Heart right ventricle (tissue), 16 donors: ENCODE results near the gene PUM1. TPM values are rescaled to one million over a fixed set of nuclear protein-coding genes. Genes with fewer than 3 reads are reported as not detected.
A peak's percentile ranks its signal among the peaks of the same experiment; 100 is the strongest.

Source experiments
- ATAC-seq, 8 donors: fragments of 200-7000 bp; cut with Tn5 transposase; one replicate each; pipeline ENCODE4 v1.9.1; 2020; ENCODE audit warnings: mild to moderate bottlenecking in 8 of 8, moderate library complexity in 8 of 8, moderate number of reproducible peaks in 1 of 8
- DNase-seq, 2 donors: peaks; one replicate each; pipeline ENCODE4 v3.0.0-alpha.2; 2020
- H3K27ac ChIP-seq, 10 donors: fragments of 200-600 bp; sonication (generic) in 2 of 10; one replicate each; pipeline versions ENCODE4 v1.5.0 to v1.8.0; 2020 to 2022; ENCODE audit warnings: mild to moderate bottlenecking in 3 of 10
- H3K27me3 ChIP-seq, 7 donors: fragments of 200-600 bp; one replicate each; pipeline ENCODE4 v1.8.0; 2021 to 2022; ENCODE audit warnings: mild to moderate bottlenecking in 2 of 7
- H3K36me3 ChIP-seq, 9 donors: fragments of 200-600 bp; sonication (generic) in 1 of 9; one replicate each; pipeline versions ENCODE4 v1.5.0 to v1.8.0; 2020 to 2022; ENCODE audit warnings: mild to moderate bottlenecking in 2 of 9
- H3K4me1 ChIP-seq, 9 donors: fragments of 200-600 bp; sonication (generic) in 1 of 9; one replicate each; pipeline versions ENCODE4 v1.5.0 to v1.8.0; 2020 to 2022; ENCODE audit warnings: mild to moderate bottlenecking in 4 of 9
- H3K4me3 ChIP-seq, 10 donors: fragments of 200-600 bp; sonication (generic) in 2 of 10; one replicate each; pipeline versions ENCODE4 v1.5.0 to v1.8.0; 2020 to 2022; ENCODE audit warnings: mild to moderate bottlenecking in 7 of 10, moderate library complexity in 2 of 10
- H3K9me3 ChIP-seq, 11 donors: fragments of 200-600 bp in 10 of 11; sonication (generic) in 2 of 11; one replicate each; pipeline versions ENCODE4 v1.5.0 to v1.8.0; 2013 to 2022; ENCODE audit warnings: mild to moderate bottlenecking in 2 of 11, control low read depth in 1 of 11, moderate library complexity in 1 of 11
- CTCF ChIP-seq, 9 donors: fragments of 200-600 bp; sonication (generic) in 2 of 9; IDR thresholded peaks; one replicate each; pipeline versions ENCODE4 v1.5.0 to v1.8.0; 2021 to 2022; ENCODE audit warnings: antibody characterized with exemption in 9 of 9, mild to moderate bottlenecking in 5 of 9, moderate library complexity in 1 of 9
- WGBS, 2 donors: extraction: QIAGEN DNeasy Blood & Tissue Kit; methylation state at CpG; one replicate each; pipeline ENCODE4 v1.1.7; 2013; ENCODE audit warnings: inconsistent platforms in 1 of 2; 5-methylcytosine and 5-hydroxymethylcytosine counted together
- intact Hi-C, 10 donors: fragments of 100-400 bp; cut with DNase I; formaldehyde crosslinking; loops; one replicate each; pipeline versions ENCODE4 v1.11.1 to v1.14.2; 2022
- polyA plus RNA-seq, 2 donors: library from polyadenylated mRNA; stranded (reverse); fragments of 200-250 nt; gene quantifications; one replicate each; pipeline ENCODE4 v1.2.3, GENCODE V29; 2013
- total RNA-seq, 10 donors: library from RNA; stranded (reverse); fragmentation: NEBNext Ultra II Directional in 3 of 10; extraction: Animal tissue kit (Norgen Biotek cat#: 25700) in 3 of 10; gene quantifications; one replicate each; pipeline versions ENCODE4 v1.2.1 to v1.2.4, GENCODE V29; 2021 to 2023
- donor health status: Arrhythmogenic right ventricular cardiomyopathy.
- donor health status: ischemic (EF 13 %, LVEDD 7.1; RV severe dilation, severe dysfunction).
- donor health status: healthy with polysubstance abuse.
- donor health status: DM: no; HTN: yes; CAD: no.
- donor health status: DM: no; HTN: no; CAD: no.
- donor health status: ischemic (EF 25% LVEDD 6.9; RV normal size, moderate dysfunction).
- donor health status: ischemic (EF 25% LVEDD 5.7; RV mildly dilated, moderate dysfunction).
- donor health status: healthy.
- donor health status: DM: yes; HTN: yes; CAD: no.
- donor health status: Ischemic cardiomyopathy.
- donor health status: ischemic (EF 35%, LVEDD 5.7; RV mildly dilated, moderate dysfunction).
- donor health status: nonischemic (EF 11% LVEDD 7.7; RV severe dilation, severe dysfunction).
- donor health status: DM: yes; HTN: yes; CAD: no.
- donor health status: PGD.
- donor health status: ischemic (EF 29% LVEDD 5.4; RV normal size, mild dysfunction).
- donor health status: nonischemic (EF 23%, LVEDD 6.1; RV moderate dilation, normal function).

The PUM1 gene
- total and polyA plus RNA-seq, 12 donors = 13.5 to 91.2 (median 81.0) TPM

- no peak overlapping the region for H3K27ac ChIP-seq
- H3K36me3 ChIP-seq = peaks cover 0 to 10% (median 0%) of the 10 kb centered on the region in 9 donors
- no peaks in the 10 kb centered on the region for H3K9me3 ChIP-seq
- intact Hi-C loops = no loop called here
- no peak for TF ChIP-seq CTCF (IDR thresholded peaks at IDR 0.05)
- ATAC-seq = no peak
- WGBS, 2 donors = 97 to 100% methylated on average over 1 of the region's 1 CpG
- H3K4me3 ChIP-seq = no peak overlapping the region
- DNase-seq = no peak
- no peaks in the 10 kb centered on the region for H3K27me3 ChIP-seq
- H3K4me1 ChIP-seq = peaks cover 8 to 82% (median 70%) of the 10 kb centered on the region in 9 donors
Measured at GRCh38 chr1:31032266-31032665, 33.3 kb downstream of the PUM1 start.

GRCh38 chr1:31031330-31032143 lies 34.0 kb downstream of the PUM1 start:
- H3K27ac ChIP-seq = no peak overlapping the region
- WGBS, 2 donors = 83 to 87% methylated on average over 5 of the region's 5 CpGs
- TF ChIP-seq CTCF (IDR thresholded peaks at IDR 0.05) = no peak
- no peaks in the 10 kb centered on the region for H3K27me3 ChIP-seq
- intact Hi-C loops = no loop called here
- no peak overlapping the region for H3K4me3 ChIP-seq
- DNase-seq (no peak), ATAC-seq (no peak)
- no peaks in the 10 kb centered on the region for H3K9me3 ChIP-seq
- H3K36me3 ChIP-seq = peaks cover 0 to 17% (median 0%) of the 10 kb centered on the region in 9 donors
- peaks cover 8 to 86% (median 73%) of the 10 kb centered on the region in 9 donors for H3K4me1 ChIP-seq

- Histone ChIP-seq H3K27me3 (no peaks in the 10 kb centered on the region), H3K4me1 (peaks cover 5 to 92% (median 74%) of the 10 kb centered on the region in 9 donors), H3K27ac (peak overlapping the region in 2 of 10 donors; percentile 10 to 45), H3K4me3 (no peak overlapping the region), H3K36me3 (peaks cover 0 to 11% (median 0%) of the 10 kb centered on the region in 9 donors), H3K9me3 (no peaks in the 10 kb centered on the region)
- no peak for ATAC-seq
- no peak for TF ChIP-seq CTCF (IDR thresholded peaks at IDR 0.05)
- no peak for DNase-seq
- intact Hi-C loops = no loop called here
Measured at GRCh38 chr1:31029026-31029425, 36.5 kb downstream of the PUM1 start.

DNA sequence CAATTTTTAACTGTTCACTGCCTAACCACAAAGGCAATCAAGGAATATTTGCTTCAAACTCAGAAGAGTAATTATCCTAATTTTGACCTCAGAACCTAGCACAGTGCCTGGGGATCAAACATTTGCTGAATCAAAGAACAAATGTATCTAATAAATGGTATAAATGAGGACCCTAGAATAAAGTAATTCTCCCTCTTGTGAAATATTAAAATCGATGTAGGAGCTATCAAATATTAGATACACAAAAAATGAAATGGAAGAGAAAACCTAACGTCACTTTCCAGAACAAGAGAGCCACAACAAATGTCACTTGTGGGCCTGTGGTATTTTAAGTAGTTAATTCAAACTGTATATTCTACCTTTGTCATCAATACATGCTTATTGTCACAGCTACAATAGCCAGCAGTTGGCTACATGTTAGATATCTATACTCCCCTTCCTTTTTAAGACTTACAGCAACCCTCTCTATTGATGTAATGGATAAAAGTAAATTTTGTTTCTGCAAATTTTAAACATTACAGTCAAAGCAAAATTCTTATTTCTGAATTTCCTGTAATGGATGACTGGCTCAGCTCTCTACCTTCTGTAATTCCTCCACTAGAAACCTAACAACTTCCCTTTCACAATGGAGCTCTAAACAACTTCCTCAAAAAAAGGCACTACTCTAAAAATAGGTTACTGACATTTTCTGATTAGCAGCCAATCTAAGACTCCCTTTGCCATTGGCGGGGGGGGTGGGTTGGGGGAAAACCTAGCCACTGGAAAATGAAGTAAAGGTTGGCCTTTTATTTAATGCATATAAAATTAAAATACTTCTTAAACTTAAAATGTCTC lies 37.6 kb downstream of the PUM1 start:
- Histone ChIP-seq H3K4me1 (peaks cover 5 to 89% (median 70%) of the 10 kb centered on the region in 9 donors), H3K4me3 (no peak overlapping the region), H3K27me3 (no peaks in the 10 kb centered on the region), H3K9me3 (no peaks in the 10 kb centered on the region), H3K27ac (peak overlapping the region in 8 of 10 donors; percentile 8 to 65 (median 34)), H3K36me3 (peaks cover 0 to 11% (median 0%) of the 10 kb centered on the region in 9 donors)
- intact Hi-C loops = no loop called here
- TF ChIP-seq CTCF (IDR thresholded peaks at IDR 0.05) = no peak
- 56% methylated on average over 3 of the region's 3 CpGs for WGBS, 2 donors
- DNase-seq = no peak
- peak; percentile 42 to 76 (median 73) for ATAC-seq
